Stimulated activated naive CD4-positive, alpha-beta T cell treated with Interleukin-2 at 50 U/mL for 16 hours (primary cell): Measurements from ENCODE around the gene FSHR.

Experiments used
- DNase-seq: peaks from one replicate; lab custom pipeline; 2025; lab: John Stamatoyannopoulos, UW

Gene FSHR

DNA sequence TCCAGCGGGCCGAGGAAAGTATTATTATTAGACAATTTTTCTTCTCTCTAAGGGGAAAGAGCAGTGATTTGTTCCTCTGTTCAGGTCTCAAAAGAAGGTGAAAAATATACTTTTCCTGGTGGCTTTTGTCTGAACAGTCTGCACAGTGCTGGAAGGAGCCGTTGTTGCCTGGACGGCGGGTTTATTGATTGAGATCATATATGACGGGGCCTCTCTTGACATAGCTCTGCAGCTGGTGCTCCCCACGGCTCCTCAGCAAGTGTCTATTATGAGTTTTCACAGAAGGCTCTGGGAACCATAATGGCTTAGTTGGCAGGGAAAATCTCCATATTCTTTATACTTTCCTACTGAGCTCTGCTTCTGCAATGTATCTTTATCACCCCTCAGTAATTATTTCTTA lies 42.9 kb downstream of the FSHR start:
- no peak for DNase-seq

DNA sequence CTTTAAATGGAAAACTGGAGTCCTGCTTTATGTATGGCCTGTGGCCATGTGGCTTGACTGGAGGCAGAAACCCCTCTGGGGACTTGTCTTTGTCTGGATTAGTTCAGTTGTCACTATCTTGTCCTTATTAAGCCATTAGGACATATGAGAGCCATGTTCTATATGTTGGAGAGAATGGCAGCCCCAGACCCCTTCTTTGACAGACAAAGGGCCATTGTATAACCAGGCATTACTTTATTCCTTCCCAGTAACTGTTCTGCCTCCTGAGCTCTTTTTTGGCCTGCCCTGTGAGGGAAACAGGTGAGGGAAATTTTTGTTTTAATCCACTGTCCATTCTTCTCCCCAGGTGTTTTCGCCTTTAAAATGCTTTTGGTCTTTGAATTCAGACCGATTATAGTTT lies 43.3 kb downstream of the FSHR start:
- DNase-seq, result no peak

DNA sequence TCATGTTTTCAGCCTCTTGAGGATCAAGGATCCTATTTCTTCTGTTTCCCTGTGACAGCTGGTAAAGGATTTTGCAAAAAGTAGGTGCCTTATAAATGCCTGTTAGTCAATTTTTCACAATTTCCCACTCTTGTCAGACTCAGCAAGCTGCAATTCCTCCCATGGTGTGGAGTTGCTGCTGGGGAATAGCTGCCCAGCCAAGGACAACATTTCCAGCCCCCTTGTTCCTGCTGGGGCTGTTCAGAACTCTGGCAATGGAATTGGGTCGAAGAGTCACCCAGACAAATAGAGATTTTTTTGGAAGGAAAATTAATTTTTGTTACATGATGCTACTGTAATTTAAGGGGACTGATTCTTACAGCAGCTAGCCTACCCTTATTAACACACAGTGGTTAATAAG lies 43.7 kb downstream of the FSHR start:
- no peak for DNase-seq

DNA sequence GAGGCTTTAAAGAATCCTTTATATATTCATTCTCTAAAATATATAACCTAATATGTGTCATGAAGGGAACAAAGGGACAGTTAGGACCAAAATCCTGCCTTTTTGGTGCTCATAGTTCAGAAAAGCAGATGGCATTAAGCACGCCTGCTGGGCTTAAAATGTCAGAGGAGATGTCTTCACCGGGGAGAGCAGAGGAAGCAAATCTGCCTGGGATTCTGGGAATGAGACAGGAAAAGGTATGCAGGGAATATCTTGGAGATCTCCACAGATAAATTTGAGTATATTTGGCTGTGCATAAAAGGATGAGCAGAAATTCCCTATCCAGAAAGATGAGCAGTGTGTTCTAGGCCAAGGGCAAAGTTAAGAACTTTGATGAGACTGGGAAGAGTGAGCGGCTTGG lies 45.5 kb downstream of the FSHR start:
- no peak for DNase-seq

DNA sequence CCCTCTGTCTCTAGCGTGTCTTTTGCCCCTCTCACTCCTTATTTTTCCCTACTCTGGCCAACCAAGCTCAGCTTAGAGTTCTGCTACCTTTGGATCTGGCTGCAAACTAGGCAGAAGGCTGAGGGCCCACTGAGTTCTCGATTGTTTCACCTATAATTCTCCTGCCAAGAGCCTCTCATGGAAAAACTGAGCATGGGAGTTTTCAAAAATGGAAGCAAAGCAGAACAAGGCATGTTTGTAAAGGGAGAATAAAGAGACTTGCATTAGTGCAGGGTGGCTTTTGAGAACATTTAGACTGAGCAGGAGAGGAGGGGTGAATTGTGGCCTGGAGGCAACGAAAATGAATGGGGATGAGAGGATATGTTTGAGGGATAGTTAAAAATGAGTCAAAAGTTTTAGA lies 45.9 kb downstream of the FSHR start:
- DNase-seq, result no peak

DNA sequence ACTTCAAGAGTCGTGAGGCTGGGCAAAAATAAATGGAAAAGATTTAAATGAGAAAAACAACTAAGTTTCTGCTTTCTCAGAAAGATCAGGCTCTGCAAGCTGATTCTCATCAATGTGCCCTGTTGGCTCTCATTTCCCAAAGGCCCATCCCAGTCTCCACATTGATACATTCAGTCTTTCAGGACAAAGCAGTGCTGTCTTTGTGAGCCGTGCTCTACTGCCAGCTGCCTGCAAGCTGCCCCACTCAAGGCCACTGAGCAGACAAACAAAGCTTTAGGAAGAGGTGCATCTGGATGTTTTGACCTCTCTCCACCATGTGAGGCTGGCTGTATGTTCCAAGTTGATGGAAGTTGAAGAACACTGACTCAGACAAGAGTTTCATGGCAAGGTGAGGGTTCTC lies 48.8 kb downstream of the FSHR start:
- no peak for DNase-seq

DNA sequence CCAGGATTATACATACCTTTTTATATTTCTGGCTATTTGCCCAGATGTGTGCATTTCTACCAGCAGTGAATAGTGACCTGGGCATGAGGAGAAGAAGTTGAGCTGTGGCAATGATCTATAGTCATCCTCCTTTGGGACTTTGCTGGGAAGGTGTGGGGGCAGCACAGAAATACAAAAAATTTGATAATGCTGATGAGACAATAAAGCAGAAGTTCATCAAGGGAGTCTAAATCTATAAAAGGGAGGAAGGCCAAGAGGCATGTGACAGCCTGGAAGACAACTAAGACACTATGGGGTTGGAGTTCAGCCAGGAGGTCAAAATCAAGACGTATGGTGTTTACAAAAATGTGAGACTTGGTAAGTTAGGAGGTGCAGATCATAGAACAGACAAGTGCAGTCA lies 52.2 kb downstream of the FSHR start:
- DNase-seq, result no peak

DNA sequence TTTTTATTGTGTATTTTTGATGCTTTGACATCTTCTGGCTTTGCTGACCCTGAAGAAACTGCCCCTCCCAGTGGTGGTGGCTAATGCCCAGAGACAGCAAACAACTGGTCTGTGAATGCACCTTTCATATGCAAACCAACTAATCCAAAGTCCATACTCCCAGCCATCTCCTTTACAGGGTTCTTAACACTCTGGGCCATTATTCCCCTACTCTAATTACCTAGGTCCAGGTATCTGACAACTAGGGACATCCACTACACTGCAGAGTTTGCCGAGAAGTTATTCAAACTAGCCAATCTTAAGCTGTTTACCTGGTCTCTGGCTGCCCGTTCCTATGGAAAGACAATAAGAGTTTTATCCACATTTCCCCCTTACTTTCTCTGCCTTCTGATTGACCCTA lies 73.6 kb downstream of the FSHR start:
- no peak for DNase-seq

DNA sequence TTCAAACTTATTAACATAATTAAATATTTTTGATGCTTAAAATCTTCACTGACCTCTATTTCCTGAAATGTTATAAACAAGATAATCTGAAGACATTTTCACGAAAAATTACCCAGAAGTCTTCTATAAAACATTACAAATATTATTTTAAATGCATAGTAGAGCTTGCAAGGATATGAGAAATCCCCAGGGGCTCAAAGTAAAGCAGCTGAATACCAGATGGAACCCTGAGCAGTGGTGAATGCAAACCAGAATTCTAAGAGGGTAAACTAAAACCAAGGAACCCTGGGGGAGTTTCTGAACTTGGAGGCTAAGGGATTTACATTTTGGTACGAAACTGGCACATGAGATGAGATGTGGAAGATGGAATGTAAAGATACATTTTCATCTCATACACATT lies 83.6 kb downstream of the FSHR start:
- no peak for DNase-seq

DNA sequence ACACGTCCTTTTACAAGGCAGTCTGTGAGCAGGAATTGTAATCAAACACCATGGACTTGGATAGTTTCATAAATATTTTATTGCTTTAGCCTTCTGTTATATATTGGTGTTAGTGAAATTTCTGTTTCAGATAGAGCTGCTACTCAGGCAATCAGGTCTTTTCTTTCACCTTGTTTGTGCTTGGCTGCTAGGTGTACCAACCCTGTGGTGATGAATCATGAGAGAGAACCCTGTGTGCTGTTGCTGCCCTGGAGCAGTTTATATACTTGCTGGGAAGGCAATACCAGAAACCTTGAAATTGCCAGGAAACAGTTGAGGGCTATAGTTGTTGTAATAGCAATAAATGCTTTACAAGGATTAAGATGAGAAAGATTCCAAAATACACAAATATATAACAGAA lies 84.5 kb downstream of the FSHR start:
- no peak for DNase-seq

DNA sequence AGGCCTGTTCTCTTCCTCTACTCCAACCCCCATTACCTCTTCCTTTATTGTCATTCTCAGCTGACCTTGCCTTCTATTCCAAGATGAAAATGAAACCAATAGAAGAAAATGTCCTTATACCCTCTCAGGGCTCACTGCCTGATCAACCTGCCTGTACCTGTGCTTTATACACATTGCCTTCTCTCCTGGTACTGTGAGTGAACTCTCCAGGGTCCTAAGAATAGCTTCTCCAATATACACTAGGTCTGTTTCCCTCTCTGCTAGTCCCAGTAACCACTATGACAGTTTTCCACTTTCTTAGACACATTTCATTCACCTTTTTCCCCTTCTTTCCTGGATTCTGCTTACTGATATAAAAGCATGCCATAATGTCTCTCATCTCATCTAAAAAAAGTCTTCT lies 85.7 kb downstream of the FSHR start:
- DNase-seq, result no peak

DNA sequence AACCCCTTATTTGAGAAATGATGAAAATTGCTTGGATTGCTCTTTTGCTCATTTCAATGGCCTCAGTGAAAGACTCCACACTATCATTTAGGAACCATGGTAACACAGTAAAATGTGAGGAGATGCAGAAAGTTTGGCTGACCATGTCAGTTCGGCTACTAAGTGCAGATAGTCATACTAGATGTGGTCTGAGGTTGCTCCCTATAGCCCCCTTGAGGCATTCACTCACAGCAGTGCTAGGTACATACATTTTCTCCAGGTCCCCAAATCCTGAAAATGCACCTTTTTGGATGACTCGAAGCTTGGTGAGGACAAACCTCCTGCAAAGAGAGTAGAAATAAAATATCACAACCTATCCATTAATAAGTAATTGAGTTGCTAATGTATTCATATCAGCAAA lies 86.3 kb downstream of the FSHR start:
- DNase-seq, result no peak

DNA sequence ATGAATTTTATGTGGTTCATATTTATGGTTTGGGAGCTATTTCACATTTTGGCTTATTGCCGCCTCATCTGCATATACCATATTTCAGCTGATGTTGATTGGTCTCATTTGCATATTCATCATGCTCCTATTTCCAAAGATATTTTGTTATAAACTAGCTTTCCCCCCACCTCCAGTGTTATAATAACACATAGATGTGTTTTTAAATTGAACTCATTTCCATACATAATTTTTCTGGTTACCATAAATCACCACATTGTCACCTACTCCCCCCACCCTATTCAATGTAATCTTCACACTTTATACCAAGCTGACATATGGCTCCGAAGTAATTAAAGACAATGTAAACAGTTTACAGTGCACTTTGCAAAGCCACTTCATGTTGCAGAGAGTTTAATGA lies 101.2 kb downstream of the FSHR start:
- no peak for DNase-seq

DNA sequence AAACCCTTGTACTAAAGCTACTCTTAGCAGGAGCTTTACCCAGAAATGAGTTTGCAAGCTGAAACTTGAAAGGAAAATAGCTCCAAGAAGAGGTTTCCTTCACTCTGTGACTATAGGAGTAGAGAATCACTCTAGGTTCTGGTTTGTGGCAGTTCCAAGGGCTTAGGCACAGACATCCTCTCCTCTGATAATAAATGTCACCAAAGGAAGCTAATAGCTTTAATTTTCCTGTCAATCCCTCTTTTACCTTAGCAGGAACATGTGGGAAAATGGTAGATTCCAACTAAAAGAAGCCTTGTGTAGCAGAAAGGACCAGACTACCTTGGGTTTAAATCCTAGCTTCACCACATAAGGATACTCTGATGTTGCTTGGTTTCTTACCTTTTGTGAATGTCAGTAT lies 104.0 kb downstream of the FSHR start:
- DNase-seq, result no peak

DNA sequence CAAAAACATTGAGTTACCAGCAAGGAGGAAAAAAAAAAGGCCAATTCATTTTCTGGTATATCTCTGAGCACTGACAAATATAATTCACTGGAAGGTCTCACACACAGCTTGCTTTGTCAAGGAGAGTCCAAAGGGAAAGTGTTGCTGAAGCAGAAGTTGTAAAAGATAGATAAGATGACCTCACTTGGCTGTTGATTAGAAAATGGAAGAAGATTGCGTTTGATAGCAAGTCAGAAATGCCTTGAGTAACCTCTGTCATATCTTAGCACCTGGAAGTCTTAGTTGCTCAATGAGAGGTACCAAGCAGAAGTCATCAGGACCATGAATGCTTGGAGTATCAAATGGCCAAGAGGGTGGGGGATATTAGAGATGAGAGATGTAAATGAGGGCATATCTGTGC lies 105.2 kb downstream of the FSHR start:
- no peak for DNase-seq

DNA sequence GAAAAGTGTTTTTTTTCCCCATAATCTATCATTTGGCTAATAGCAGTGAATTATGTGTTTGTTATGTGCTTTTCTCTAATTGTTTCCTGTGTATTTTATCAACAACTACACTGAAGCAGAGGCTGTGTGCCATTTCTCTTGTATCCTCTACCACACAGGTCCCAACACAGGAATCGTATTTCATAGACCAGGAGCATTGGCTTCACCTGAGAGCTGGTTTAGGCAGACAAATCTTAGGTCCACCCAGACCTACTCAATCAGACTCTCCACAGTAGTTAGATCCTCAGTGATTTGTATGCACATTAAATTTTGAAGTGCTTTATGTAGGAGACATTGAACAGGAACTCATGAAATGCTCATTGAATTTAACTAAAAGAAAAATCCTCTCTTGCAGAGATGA lies 109.2 kb downstream of the FSHR start:
- DNase-seq, result no peak

DNA sequence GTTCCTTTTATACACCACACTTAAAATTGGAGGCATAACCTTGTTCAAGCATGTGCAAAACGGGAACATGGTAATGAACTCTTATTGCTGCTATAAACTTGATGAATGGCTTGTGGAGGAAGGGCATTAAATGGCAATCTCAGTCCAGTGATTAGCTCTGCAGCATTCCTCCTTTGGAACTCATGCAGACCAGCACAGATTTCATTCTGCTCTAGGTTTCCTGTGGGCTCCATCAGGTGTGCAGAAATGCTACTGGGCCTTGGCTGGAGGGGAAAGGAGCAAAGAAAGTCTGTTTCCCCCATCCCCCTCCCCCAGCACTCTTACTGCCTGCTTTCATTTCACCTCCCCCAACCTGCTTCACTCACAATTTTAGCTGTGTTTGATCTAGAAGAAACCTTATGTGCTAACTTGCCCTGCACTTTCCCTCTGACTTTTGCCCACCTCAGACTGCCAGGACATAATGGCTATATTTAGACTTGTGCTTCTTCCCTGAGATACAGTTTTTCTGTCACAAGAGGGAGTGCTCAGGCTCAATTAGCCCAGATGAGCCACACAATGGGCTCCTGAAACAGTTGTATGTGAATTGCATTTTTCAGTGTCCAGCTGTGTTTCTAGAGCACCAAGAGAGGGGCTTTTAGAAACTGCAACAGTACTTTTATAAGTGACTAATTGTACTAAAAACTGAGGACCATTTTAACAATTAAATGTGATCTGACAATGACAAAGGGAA lies 109.8 kb downstream of the FSHR start:
- DNase-seq, result no peak

DNA sequence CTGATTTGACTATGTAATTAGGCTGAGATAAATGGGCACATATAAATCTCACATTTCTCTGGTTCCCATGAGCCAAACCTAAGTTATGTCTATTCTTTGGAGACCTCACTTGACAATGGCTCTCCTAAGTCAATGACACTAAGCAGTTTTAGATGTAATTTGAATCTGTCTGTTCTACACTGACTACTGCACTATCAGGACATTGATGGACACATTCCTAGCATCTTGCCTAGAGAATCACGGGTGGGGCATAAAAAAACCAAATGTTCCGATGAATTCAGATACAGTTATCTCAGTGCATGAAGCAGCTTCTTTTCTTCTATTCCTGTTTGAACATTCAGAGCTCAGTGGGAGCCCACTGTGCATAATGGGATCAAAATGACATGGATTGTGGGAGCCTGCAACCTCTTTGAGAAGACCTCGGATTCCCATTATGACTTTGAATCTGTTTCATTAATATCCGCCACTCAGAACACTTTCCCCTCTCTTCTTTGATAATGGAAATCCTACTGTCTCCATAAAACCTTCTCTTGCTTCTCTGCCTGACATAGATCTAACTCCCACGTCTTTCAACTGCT lies 110.8 kb downstream of the FSHR start:
- DNase-seq, result no peak

DNA sequence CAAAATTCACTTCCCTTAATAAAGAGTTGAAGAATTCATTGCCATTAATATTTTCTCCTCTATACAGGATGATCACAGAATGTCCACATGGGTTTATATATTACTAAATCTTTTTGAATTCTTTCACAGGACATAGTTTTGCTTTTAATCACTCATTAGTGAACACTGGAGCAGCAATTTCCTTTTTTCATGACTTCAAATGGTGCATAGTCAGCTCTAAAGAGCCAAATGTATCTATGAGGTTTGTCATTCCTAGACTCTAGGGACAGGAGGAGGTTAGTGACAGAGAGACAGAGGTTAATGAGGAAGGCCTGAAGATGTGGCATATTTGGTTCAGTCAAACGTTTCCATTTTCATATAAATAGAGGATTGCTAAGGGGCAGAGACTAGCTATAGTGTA lies 111.8 kb downstream of the FSHR start:
- DNase-seq, result no peak

DNA sequence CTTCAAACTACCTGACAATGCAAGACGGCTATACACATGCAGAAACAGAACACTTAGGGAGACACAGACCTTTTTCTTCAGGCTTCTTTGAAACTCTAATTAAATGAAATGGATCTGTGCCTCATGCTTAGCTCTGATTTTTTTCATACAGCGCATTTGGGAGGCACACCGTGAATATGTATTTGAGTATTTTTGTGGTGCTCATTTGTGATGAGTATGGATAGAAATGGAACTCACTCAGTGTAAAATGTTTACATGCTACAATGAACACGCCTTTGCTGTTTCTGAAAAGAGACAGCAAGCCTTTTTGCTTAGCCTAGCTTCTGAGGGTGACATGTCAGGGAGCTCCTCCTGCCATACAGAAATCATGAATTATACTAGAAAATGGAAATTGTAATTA lies 113.3 kb downstream of the FSHR start:
- DNase-seq, result no peak

DNA sequence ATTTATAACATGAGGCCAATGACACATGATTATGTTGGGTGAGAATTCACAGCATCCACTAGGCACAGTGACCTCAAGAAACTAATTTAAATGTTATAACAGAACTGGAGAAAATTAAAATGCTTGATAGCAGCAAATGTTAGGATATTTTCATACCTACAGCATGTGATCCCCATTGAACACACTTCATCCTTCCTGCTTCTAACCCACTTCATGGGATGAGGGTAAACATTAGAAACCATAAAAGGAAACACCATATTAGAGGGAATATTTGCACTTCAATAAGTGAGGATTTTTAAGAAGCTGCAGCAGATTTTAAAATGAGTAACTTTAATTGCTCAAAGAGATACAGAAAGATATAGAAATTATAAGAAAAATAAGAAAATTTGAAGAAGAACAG lies 117.1 kb downstream of the FSHR start:
- DNase-seq, result no peak

DNA sequence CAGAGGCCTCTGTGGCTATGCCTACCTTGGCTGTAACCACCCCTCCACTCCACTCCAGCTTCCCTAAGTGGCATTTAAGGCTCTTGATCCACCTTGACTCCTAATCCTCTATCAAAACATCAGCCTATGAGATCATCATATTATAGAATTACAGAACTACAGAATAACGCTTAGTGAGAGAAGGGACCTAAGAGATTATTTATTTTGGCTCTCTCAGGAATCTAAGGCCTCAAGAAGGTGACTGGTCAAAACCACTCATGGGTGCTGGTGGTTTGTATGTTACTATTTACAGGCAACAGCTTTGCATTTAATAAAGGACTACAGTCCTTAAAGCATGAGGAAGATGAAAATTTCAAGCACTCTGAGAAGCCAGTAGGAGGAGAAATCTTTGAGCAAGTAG lies 118.8 kb downstream of the FSHR start:
- no peak for DNase-seq

DNA sequence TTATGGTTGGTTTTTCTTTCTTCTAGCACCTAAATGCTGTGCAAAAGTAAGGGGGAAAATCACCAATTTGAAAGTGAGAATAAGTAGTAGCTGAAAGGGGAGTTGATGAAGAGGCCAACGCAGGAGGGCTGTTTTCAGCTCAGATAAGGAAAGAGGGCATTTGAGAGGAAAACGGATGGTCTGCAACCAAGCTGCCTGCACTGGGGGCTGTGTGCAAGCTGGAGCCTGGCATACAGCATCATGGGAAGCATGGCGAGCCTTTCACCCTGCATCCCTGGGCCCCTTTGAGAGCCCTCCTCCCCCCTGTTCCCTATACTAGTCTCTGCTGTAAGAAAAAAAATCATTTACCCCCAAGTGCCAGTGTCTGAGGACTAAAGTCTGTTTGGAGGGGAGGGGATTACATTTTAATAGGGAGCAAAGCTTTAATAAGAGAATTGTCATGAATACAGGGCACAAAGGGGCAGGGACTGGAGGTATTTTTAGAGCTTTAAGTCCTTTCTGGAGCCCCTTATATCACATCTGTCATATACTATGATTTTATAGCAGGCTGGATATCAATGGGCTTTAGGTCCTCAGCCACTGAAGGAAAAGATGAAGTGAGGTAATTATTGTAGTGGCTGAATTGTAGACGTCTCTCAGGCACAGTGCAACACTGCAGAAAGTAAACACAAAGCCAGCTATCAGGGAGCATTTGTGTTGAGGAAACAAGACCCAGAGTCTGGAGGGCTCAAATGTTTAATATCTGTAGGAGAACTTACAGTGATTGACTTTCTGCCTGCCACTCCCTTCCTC lies 120.7 kb downstream of the FSHR start:
- no peak for DNase-seq

DNA sequence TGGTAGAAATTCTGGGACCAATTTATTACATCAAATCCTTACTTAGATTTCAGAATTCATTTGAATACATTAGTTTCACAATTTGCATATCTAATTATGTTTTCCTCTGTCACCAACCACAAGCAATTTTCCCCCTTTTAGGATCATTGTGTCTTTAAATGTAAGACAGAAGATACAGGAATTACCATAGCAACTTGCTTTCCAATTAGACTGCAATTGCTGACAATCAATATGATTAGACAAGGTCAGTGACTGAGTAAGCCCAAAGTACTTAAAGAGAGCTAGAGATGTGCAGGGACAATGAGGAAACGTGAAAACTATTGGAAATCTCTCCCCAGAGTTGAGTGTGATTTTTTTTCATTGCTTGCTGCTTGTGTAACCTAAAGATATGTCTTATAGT lies 121.4 kb downstream of the FSHR start:
- no peak for DNase-seq
